A549 (cell line): Measurements from ENCODE around the gene PPP6R1.

Source experiments
- CEBPB ChIP-seq, 2 experiments: fragments of >200 bp in 1 of 2; sonication (Bioruptor Twin) in 1 of 2; formaldehyde crosslinking in 1 of 2; IDR thresholded peaks; 2 replicates each; pipeline ENCODE4 v1.6.1; 2012 to 2016
- CHD4 ChIP-seq: fragments of 200-600 bp; sonication (generic); IDR thresholded peaks from 2 replicates; pipeline ENCODE4 v1.6.1; 2016; ENCODE audit warnings: antibody characterized with exemption, mild to moderate bottlenecking, borderline replicate concordance
- HOXA7 ChIP-seq: fragments of 250-450 bp; sonication (Bioruptor Pico); IDR thresholded peaks from 2 replicates; pipeline ENCODE4 v1.5.0; 2020; ENCODE audit warnings: mild to moderate bottlenecking, moderate library complexity
- RAD21 ChIP-seq, 2 experiments: fragments of >200 bp in 1 of 2; sonication (Bioruptor Twin) in 1 of 2; formaldehyde crosslinking in 1 of 2; IDR thresholded peaks in 1 of 2; conservative IDR thresholded peaks in 1 of 2; 2 replicates in 1 of 2; 3 replicates in 1 of 2; pipeline ENCODE4 v1.6.1; 2012 to 2018; ENCODE audit warnings: inconsistent platforms in 1 of 2
- TF ChIP-seq, protein P1 (sequence below): IDR thresholded peaks from 2 replicates; pipeline ENCODE4 v1.6.1; 2012

DNA sequence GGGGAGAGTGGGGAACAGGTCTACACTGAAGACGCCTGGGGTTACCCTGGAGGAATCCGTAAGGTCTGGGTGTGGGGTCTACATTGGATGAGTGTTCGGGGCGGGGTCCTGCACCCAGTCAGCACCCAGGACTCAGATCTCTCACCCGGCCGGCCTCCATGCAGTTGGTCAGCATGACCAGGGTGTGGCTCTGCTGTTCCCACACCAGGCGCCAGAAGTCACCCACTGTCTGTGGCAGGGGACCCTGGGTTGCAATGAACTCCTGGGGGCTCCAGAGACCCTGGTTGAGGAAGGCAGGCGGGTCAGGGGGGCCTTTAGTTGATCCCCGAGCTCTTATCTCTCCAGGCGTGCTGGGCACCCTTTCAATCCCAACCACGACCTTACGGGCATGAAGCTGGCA, 72.7 kb downstream of the PPP6R1 start:
- no peak for TF ChIP-seq CEBPB (IDR thresholded peaks at IDR 0.05)
- TF ChIP-seq RAD21 (conservative IDR thresholded peaks at IDR 0.05 in 1 of 2, IDR thresholded peaks at IDR 0.05 in 1 of 2) = no peak
- no peak for TF ChIP-seq CHD4
- TF ChIP-seq, protein P1, sequence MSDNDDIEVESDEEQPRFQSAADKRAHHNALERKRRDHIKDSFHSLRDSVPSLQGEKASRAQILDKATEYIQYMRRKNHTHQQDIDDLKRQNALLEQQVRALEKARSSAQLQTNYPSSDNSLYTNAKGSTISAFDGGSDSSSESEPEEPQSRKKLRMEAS = no peak
- no peak for TF ChIP-seq HOXA7 (CRISPR knock-in tag)
